Activated CD8-positive, alpha-beta memory T cell treated with anti-CD3 and anti-CD28 coated beads for 4 hours (primary cell): ENCODE data around the gene LAMA5.

Source experiments
- DNase-seq, 2 donors: peaks; one replicate each; pipeline ENCODE4 v3.0.0-alpha.2; 2020; ENCODE audit warnings: low read depth in 2 of 2

LAMA5 gene

DNA sequence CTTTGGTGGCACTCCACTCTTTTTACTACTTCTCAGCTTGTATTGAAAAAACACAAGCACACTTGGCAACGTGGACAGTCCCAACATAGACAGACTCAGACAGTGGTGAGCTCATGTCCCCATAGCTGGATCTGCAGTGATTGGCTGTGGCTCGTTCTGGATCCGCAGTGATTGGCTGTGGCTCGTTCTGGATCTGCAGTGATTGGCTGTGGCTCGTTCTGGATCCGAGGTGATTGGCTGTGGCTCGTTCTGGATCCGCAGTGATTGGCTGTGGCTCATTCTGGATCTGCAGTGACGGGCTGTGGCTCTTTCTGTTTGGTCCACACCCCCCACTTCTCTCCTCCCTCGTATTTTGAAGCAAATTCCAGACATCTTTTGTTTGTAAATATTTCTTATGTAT lies 100.8 kb downstream of the LAMA5 start:
- no peak for DNase-seq

- no peak for DNase-seq
These were observed 101.7 kb downstream of the LAMA5 start for GRCh38 chr20:62265365-62265764.

GRCh38 chr20:62263396-62263795 lies 103.7 kb downstream of the LAMA5 start:
- no peak for DNase-seq

GRCh38 chr20:62262064-62262463 lies 105.0 kb downstream of the LAMA5 start:
- no peak for DNase-seq

GRCh38 chr20:62259294-62259565 lies 107.9 kb downstream of the LAMA5 start:
- no peak for DNase-seq
